Inferior parietal cortex (tissue), 1 donor: ENCODE measurements around the gene CDT1.

Experiments
- DNase-seq: peaks from one replicate; pipeline ENCODE4 v3.0.0-alpha.2; 2016; ENCODE audit errors: extremely low spot score

CDT1 gene

GRCh38 chr16:88803264-88803987 is at the start of gene CDT1:
TSS of gene CDT1 (plus strand) at chr16:88803789. CDS start at chr16:88803832, 43 bp downstream.
- peak; percentile 81 for DNase-seq

GRCh38 chr16:88754109-88754911 is 49.3 kb upstream of the CDT1 start:
- DNase-seq = no peak

GRCh38 chr16:88754912-88755744 is 48.5 kb upstream of the CDT1 start:
- DNase-seq = no peak

GRCh38 chr16:88755745-88756443 is 47.7 kb upstream of the CDT1 start:
- DNase-seq = no peak

- no peak for DNase-seq
Measured at GRCh38 chr16:88758227-88758943, 45.2 kb upstream of the CDT1 start.

- no peak for DNase-seq
Measured at GRCh38 chr16:88758944-88759244, 44.7 kb upstream of the CDT1 start.

- DNase-seq = no peak
Measured at GRCh38 chr16:88759245-88759975, 44.2 kb upstream of the CDT1 start.

- DNase-seq = no peak
Measured at GRCh38 chr16:88759976-88760350, 43.6 kb upstream of the CDT1 start.

GRCh38 chr16:88760424-88761142 is 43.0 kb upstream of the CDT1 start:
- no peak for DNase-seq

GRCh38 chr16:88761143-88761534 is 42.5 kb upstream of the CDT1 start:
- DNase-seq = no peak

- DNase-seq = no peak
Measured at GRCh38 chr16:88761830-88762229, 41.8 kb upstream of the CDT1 start.

GRCh38 chr16:88762258-88762870 is 41.2 kb upstream of the CDT1 start:
- no peak for DNase-seq

- DNase-seq = no peak
Measured at GRCh38 chr16:88762941-88763340, 40.6 kb upstream of the CDT1 start.

- no peak for DNase-seq
Measured at GRCh38 chr16:88763502-88764053, 40.0 kb upstream of the CDT1 start.

- no peak for DNase-seq
Measured at GRCh38 chr16:88764080-88764479, 39.5 kb upstream of the CDT1 start.

GRCh38 chr16:88764913-88765349 is 38.7 kb upstream of the CDT1 start:
- no peak for DNase-seq

- no peak for DNase-seq
Measured at GRCh38 chr16:88766975-88767374, 36.6 kb upstream of the CDT1 start.

- no peak for DNase-seq
Measured at GRCh38 chr16:88767546-88768070, 36.0 kb upstream of the CDT1 start.
